Fibroblast of lung (primary cell): Measurements from ENCODE around the gene KCNN4.

ENCODE experiments used
- EZH2 ChIP-seq: IDR thresholded peaks from 2 replicates; pipeline ENCODE4 v1.5.1; 2012; ENCODE audit warnings: low read length, control low read depth, mild to moderate bottlenecking; ENCODE audit errors: missing control alignments
- TF ChIP-seq, protein P1 (sequence below), 2 donors: IDR thresholded peaks in 1 of 2; conservative IDR thresholded peaks in 1 of 2; 1 replicate in 1 of 2; 2 replicates in 1 of 2; pipeline ENCODE4 v1.5.1; 2011 to 2012; ENCODE audit warnings: low read length in 2 of 2, control low read depth in 1 of 2, inconsistent platforms in 1 of 2, low read depth in 1 of 2, mild to moderate bottlenecking in 1 of 2

- TF ChIP-seq, protein P1, sequence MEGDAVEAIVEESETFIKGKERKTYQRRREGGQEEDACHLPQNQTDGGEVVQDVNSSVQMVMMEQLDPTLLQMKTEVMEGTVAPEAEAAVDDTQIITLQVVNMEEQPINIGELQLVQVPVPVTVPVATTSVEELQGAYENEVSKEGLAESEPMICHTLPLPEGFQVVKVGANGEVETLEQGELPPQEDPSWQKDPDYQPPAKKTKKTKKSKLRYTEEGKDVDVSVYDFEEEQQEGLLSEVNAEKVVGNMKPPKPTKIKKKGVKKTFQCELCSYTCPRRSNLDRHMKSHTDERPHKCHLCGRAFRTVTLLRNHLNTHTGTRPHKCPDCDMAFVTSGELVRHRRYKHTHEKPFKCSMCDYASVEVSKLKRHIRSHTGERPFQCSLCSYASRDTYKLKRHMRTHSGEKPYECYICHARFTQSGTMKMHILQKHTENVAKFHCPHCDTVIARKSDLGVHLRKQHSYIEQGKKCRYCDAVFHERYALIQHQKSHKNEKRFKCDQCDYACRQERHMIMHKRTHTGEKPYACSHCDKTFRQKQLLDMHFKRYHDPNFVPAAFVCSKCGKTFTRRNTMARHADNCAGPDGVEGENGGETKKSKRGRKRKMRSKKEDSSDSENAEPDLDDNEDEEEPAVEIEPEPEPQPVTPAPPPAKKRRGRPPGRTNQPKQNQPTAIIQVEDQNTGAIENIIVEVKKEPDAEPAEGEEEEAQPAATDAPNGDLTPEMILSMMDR (conservative IDR thresholded peaks at IDR 0.05 in 1 of 2, IDR thresholded peaks at IDR 0.05 in 1 of 2; ENCODE audit: low read depth in 1 of 2, low read length in 2 of 2): no peak
- TF ChIP-seq EZH2: no peak
Observed at GRCh38 chr19:43731846-43732245, 48.9 kb downstream of the KCNN4 start.
